K562 (cell line): ENCODE results near the gene CSNK1G2. TPM values are rescaled to one million over a fixed set of nuclear protein-coding genes. Genes with fewer than 3 reads are reported as not detected.

Source experiments
- CBX5 ChIP-seq: IDR thresholded peaks from 2 replicates; pipeline ENCODE4 v1.6.1; 2014; ENCODE audit warnings: low read depth, borderline replicate concordance
- HDAC8 ChIP-seq: fragments of 450-650 bp; IDR thresholded peaks from 2 replicates; pipeline ENCODE4 v1.6.1; 2016; ENCODE audit warnings: mild to moderate bottlenecking, missing genetic modification characterization, moderate library complexity, missing compliant biosample characterization
- IRF9 ChIP-seq: fragments of 450-650 bp; IDR thresholded peaks from 2 replicates; pipeline ENCODE4 v1.6.1; 2016; ENCODE audit warnings: missing biosample characterization, missing genetic modification characterization
- MCM5 ChIP-seq: fragments of 450-650 bp; IDR thresholded peaks from 2 replicates; pipeline ENCODE4 v1.6.1; 2016; ENCODE audit warnings: low read depth
- MYC ChIP-seq, 2 experiments: fragments of 250-450 bp in 1 of 2; sonication (Bioruptor Pico) in 1 of 2; IDR thresholded peaks; 2 replicates each; pipeline versions ENCODE4 v1.5.1 to v1.6.1; 2012 to 2021; ENCODE audit warnings: low read depth in 2 of 2, borderline replicate concordance in 1 of 2, improper control_type of control experiment in 1 of 2, low read length in 1 of 2, mild to moderate bottlenecking in 1 of 2, moderate library complexity in 1 of 2
- POLR2G ChIP-seq: fragments of 200-400 bp; formaldehyde crosslinking; IDR thresholded peaks from 2 replicates; pipeline ENCODE4 v1.6.1; 2017; ENCODE audit warnings: low read depth, mild to moderate bottlenecking, antibody characterized with exemption, low read length, moderate library complexity
- SRF ChIP-seq, 2 experiments: fragments of 250-450, 450-650 bp in 1 of 2; sonication (Bioruptor Pico) in 1 of 2; sonication (generic) in 1 of 2; formaldehyde crosslinking; IDR thresholded peaks; 2 replicates each; pipeline versions ENCODE4 v1.5.0 to v1.5.1; 2020 to 2022; ENCODE audit warnings: mild to moderate bottlenecking in 1 of 2, missing genetic modification reagents in 1 of 2
- SRSF1 ChIP-seq: fragments of 200-400 bp; formaldehyde crosslinking; IDR thresholded peaks from 2 replicates; pipeline ENCODE4 v1.6.1; 2017; ENCODE audit warnings: mild to moderate bottlenecking, low read depth, low read length, moderate library complexity
- ZNF232 ChIP-seq: sonication (generic); formaldehyde crosslinking; IDR thresholded peaks from 2 replicates; pipeline ENCODE4 v1.8.0; 2022; ENCODE audit warnings: mild to moderate bottlenecking, missing genetic modification reagents
- ZNF583 ChIP-seq: fragments of 250-450 bp; sonication (Bioruptor Pico); IDR thresholded peaks from 2 replicates; pipeline ENCODE4 v1.4.0; 2020
- ZNF764 ChIP-seq: fragments of 250-450 bp; sonication (Bioruptor Pico); IDR thresholded peaks from 2 replicates; pipeline ENCODE4 v1.4.0; 2020; ENCODE audit warnings: low read depth, mild to moderate bottlenecking, moderate library complexity
- polyA plus RNA-seq, 8 experiments: library from polyadenylated mRNA; depleted of rRNA in 4 of 8; stranded (reverse) in 5 of 8; unstranded in 3 of 8; fragments of >200 nt; fragmentation: Nextera tagmentation in 2 of 8; fragmentation: Illumina TruSeq in 1 of 8; extraction: Ambion mirVana in 2 of 8; extraction: Trizol in 1 of 8; gene quantifications; 2 replicates each; pipeline versions ENCODE4 v1.2.1 to v1.2.3, GENCODE V29; 2011 to 2014; ENCODE audit warnings: inconsistent platforms in 1 of 8, missing spikeins in 1 of 8
- total RNA-seq, 7 experiments: library from RNA; depleted of rRNA in 6 of 7; stranded (reverse); fragments of >200 nt in 6 of 7; fragmentation: Illumina TruSeq in 2 of 7; extraction: Trizol in 2 of 7; gene quantifications; 2 replicates each; pipeline versions ENCODE4 v1.2.1 to v1.2.3, GENCODE V29; 2011 to 2021; ENCODE audit warnings: low replicate concordance in 1 of 7
- TF ChIP-seq, protein P1 (sequence below), 2 experiments: fragments of 450-650 bp; IDR thresholded peaks; 2 replicates each; pipeline ENCODE4 v1.6.1; 2016
- TF ChIP-seq, protein P2 (sequence below): fragments of 250-450 bp; sonication (Bioruptor Pico); IDR thresholded peaks from 2 replicates; pipeline ENCODE4 v1.9.0; 2021; ENCODE audit warnings: mild to moderate bottlenecking, inconsistent platforms

CSNK1G2 gene
- total and polyA plus RNA-seq, 9 of the 15 experiments (the other 6 are each of a cell fraction or from before 2014, with no cell fraction given), result 0.48 to 119 (median 49.5) TPM

- TF ChIP-seq, protein P1, sequence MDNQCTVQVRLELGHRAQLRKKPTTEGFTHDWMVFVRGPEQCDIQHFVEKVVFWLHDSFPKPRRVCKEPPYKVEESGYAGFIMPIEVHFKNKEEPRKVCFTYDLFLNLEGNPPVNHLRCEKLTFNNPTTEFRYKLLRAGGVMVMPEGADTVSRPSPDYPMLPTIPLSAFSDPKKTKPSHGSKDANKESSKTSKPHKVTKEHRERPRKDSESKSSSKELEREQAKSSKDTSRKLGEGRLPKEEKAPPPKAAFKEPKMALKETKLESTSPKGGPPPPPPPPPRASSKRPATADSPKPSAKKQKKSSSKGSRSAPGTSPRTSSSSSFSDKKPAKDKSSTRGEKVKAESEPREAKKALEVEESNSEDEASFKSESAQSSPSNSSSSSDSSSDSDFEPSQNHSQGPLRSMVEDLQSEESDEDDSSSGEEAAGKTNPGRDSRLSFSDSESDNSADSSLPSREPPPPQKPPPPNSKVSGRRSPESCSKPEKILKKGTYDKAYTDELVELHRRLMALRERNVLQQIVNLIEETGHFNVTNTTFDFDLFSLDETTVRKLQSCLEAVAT (IDR thresholded peaks at IDR 0.05), result no peak
- TF ChIP-seq MYC (IDR thresholded peaks at IDR 0.05; ENCODE audit: low read depth, low read length) (no peak), MYC (CRISPR knock-in tag; IDR thresholded peaks at IDR 0.05; ENCODE audit: borderline replicate concordance, low read depth) (no peak), ZNF232 (no peak), HDAC8 (no peak), POLR2G (peak; percentile 49; the same call in 1 of the 2 replicates), ZNF583 (CRISPR knock-in tag) (no peak), IRF9 (no peak), ZNF764 (CRISPR knock-in tag) (no peak), SRSF1 (no peak), SRF (CRISPR knock-in tag; IDR thresholded peaks at IDR 0.05) (no peak), MCM5 (no peak), CBX5 (no peak)
- TF ChIP-seq, protein P2, sequence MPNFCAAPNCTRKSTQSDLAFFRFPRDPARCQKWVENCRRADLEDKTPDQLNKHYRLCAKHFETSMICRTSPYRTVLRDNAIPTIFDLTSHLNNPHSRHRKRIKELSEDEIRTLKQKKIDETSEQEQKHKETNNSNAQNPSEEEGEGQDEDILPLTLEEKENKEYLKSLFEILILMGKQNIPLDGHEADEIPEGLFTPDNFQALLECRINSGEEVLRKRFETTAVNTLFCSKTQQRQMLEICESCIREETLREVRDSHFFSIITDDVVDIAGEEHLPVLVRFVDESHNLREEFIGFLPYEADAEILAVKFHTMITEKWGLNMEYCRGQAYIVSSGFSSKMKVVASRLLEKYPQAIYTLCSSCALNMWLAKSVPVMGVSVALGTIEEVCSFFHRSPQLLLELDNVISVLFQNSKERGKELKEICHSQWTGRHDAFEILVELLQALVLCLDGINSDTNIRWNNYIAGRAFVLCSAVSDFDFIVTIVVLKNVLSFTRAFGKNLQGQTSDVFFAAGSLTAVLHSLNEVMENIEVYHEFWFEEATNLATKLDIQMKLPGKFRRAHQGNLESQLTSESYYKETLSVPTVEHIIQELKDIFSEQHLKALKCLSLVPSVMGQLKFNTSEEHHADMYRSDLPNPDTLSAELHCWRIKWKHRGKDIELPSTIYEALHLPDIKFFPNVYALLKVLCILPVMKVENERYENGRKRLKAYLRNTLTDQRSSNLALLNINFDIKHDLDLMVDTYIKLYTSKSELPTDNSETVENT, result 0 out of 2 replicates have a peak, but pooled peaks have one; percentile 9
- TF ChIP-seq, all 486 proteins: peak for 4
Observed at GRCh38 chr19:1921326-1921725, 19.6 kb upstream of the CSNK1G2 start (continued).
